ENCODE data around the gene SLC19A1.
"Not testable (repeated sequence)": the region's sequence is repeated elsewhere in the genome, so short reads cannot be mapped to it uniquely, and the experiment has no call there.

SLC19A1 gene

DNA sequence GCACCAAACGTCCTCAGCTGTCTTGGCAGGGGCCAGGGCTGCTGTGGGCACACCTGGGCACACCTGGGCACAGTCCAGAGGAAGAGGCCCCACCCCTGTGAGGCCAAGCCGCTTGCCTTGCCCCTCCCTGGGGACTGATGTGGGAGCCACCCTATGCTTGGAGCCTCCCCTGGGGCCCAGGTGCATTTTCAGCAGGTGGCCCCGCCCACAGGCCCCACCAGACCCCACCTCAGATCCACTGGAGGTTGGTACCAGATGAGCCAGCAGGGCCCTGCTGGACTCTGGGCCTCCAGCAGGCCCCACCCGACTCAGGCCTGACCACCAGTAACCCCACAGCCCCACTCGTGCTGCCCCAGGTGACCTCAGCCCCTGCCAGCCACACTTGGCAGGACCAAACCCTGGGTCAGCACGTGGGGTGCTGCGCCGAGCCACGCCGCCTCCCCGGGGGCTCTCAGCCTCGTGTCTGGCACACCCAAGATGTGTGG, 8.8 kb downstream of the SLC19A1 start:
- DNase-seq (ENCODE audit: low read depth): no peak

- no peak for DNase-seq (ENCODE audit: low read depth)
These were observed 9.3 kb downstream of the SLC19A1 start for GRCh38 chr21:45532826-45533360.

- no peak for DNase-seq (ENCODE audit: low read depth)
These were observed 10.6 kb downstream of the SLC19A1 start for GRCh38 chr21:45531393-45532215.

GRCh38 chr21:45531114-45531392, 11.2 kb downstream of the SLC19A1 start:
- DNase-seq (ENCODE audit: low read depth): not testable (repeated sequence)

- DNase-seq (ENCODE audit: low read depth): no peak
These were observed 11.7 kb downstream of the SLC19A1 start for GRCh38 chr21:45530423-45531113.

GRCh38 chr21:45529785-45530422, 12.3 kb downstream of the SLC19A1 start:
- DNase-seq (ENCODE audit: low read depth): no peak

DNA sequence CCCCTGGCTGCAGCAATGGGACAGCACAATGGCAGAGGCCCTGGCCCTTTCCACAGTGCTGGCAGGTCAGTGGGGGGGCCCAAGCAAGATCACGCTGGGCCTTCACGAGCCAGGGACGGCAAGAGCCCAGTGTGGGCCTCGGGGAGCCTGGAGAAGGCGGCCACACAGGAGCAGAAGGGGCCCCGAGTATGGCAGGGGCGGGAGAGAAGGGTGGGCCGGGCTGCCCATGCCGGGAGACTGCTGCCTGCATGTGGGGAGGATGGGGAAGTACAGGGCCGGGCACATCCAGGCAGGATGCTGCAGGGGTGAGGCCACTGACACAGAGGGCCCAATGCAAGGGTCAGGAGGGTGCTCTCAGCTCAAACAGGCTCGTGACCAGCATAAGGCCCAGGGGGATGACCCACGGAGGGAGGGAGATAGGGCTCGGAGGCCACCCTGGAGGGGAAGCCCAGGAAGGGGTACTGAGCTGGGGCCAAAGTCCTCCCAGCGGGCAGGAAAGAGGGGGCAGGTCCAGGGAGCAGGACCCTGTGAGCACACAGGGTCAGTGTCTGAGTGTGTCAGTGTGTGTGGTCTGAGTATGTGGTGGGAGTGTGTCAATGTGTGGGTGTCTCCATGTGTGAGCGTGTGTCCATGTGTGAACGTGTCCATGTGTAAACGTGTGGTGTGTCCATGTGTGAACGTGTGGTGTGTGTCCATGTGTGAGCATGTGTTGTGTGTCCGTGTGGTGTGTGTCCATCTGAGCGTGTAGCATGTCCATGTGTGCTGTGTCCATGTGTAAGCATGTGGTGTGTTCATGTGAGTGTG, 13.1 kb downstream of the SLC19A1 start:
- no peak for DNase-seq (ENCODE audit: low read depth)

GRCh38 chr21:45528028-45528705, 14.1 kb downstream of the SLC19A1 start:
- DNase-seq (ENCODE audit: low read depth): no peak

- not testable (repeated sequence) for DNase-seq (ENCODE audit: low read depth)
These were observed 14.9 kb downstream of the SLC19A1 start for GRCh38 chr21:45527151-45527999.

DNA sequence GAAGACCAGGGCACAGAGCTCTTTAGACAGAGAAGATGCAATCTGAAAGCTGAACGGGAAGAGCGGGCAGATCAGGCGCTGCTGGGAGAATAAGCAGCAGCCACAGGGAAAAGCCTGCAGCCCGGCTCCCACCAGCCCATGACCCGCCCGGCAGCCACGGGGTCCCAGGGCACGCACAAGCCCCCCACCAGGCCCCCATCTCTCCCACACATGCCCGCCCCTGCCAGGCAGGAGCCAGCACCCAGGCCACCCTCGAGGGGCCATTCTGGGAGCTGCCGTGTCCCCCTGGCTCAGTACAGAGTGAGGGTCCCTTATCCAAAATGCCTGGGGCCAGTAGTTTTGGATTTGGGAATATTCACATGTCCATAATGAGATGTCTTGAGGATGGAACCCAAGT, 16.3 kb downstream of the SLC19A1 start:
- no peak for DNase-seq (ENCODE audit: low read depth)

DNA sequence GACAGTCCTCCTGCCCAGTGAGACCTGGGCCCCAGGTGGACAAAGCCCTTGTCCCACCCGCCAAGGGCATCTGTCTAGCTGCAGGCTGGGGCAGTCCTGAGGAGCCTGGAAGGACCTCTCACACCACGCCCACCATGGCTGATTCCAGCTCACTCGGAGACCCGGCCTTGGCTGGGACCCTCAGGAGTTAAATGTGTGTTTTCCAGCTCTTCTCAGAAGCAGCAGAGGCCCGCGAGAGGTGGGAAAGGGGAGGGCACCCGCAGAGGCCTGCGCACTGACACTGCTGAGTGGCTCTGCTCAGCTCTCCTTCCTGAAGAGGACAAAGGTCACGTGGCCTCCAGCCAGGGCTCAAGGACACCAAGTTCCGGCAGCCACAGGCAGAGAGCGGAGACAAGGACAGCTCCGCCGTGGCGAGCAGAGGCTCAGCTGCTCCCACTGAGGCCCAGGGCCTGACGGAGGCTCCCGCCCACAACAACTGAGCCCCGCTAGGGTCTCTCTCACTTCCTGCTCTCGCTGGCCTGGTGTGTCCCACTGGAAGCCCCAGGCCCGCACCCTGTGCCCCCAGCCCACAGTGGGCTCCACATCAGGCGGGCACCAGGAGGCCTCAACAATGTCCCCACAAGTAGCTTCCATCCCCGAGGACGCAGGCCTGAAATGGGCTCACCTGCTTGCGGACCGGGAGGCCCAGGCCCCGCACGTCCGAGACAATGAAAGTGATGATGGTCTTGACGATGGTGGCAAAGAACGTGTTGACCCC, 16.9 kb downstream of the SLC19A1 start:
- no peak for DNase-seq (ENCODE audit: low read depth)

DNA sequence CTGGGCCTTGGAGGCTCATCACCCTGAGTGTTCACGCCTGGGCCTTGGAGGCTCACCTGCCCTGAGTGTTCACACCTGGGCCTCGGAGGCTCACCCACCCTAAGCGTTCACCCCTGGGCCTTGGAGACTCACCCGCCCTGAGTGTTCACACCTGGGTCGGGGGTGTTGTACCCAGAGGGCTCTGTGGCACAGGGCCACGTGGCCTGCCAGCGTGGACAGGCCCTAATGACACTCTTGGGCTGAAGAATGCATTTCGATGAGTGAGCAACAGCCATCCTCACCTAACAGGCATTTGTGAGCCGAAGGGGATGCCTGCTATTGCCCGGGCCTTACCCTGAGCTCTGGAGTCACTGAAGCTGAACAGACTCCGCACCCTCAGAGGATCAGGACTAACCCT, 17.5 kb downstream of the SLC19A1 start:
- no peak for DNase-seq (ENCODE audit: low read depth)

DNA sequence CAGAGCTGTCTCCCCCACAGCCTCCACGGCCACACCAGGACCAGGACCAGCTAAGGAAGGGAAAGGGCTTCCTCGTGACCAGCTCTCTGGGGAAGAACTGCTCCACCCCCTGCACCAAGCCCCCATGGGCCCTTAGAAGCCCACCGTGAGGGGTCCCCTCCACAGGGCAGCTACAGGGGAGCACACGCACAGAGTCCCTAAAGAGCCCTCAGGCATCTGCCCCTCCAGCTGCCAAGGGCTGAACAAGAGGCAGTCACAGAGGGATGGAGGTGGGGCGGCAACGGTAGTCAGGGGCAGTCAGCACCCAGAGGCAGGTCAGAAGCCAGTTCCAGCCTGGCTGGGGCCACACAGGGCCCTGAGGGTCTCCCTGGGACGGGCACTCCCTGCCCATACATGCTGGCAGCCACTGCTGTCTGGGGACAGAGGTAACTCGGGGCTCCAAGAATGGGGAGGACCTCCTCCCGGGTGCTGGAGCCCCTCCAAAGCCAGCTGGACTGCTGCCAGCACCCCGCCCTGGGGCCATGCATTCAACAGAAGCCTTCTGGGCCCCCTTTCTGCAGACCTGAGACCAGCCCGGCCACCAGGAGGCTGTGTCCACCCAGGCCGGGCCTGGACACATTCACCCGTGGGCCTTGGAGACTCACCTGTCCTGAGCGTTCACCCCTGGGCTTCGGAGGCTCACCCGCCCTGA, 18.7 kb downstream of the SLC19A1 start:
- DNase-seq (ENCODE audit: low read depth): no peak

- DNase-seq (ENCODE audit: low read depth): no peak
These were observed 19.3 kb downstream of the SLC19A1 start for GRCh38 chr21:45522986-45523385.

- no peak for DNase-seq (ENCODE audit: low read depth)
These were observed 19.9 kb downstream of the SLC19A1 start for GRCh38 chr21:45522381-45522780.

GRCh38 chr21:45521241-45521640, 21.0 kb downstream of the SLC19A1 start:
- DNase-seq (ENCODE audit: low read depth): no peak

- DNase-seq (ENCODE audit: low read depth): no peak
These were observed 23.1 kb downstream of the SLC19A1 start for GRCh38 chr21:45519182-45519581.

- DNase-seq (ENCODE audit: low read depth): no peak
These were observed 23.5 kb downstream of the SLC19A1 start for GRCh38 chr21:45518742-45519141.
